ENCODE results near the gene ANKRD44.

The ANKRD44 gene

GRCh38 chr2:197138506-197138905, 172.1 kb downstream of the ANKRD44 start:
- DNase-seq: no peak

DNA sequence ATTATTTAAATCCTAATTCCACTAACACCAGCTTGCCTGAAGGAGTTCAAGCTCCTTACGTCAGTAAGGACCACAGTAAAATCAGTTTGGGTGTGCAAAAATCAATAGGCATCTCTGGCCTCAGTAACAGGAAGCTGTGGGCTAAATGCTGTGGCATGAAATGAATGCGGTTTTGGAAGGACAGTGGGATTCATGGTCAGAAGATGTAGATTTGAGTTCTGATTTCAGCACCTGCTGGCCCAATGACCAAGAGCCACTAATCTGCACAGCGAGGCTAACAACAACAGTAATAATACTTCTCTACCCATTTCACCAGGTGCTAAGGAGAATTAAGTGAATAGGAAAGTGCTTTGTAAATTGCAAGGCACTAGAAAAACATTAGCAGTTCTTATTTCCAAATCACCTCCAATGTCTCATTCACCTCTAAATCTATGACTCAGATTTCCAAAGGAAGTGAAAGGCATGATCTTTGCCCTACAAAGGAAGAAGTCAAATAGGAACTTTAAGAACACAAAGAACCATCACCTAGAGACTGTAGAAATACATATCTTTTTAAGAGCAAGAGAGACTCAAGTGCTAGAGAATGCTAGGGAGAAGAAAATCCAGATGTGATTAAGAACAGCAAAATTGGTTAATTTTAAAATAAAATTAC, 172.6 kb downstream of the ANKRD44 start:
- no peak for DNase-seq

DNA sequence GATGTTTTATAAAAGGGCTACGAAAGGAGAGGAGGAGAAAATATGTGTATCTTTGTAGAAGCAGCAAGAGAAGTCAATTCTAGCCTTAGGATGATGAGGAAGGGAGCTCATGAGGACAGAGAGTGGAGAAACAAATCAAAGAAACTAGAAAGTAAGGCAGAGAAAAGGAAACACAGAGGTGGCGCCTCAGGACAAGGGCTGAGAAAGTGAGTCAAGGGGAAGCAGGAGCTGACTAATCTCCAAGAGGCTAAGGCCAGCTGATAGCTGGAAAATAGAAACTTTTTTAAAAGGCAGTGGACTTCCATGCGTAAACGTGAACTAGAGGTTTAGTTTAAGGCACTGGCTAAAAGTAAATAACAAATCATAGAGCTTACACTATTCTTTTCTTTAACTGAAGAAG, 173.3 kb downstream of the ANKRD44 start:
- DNase-seq: no peak

DNA sequence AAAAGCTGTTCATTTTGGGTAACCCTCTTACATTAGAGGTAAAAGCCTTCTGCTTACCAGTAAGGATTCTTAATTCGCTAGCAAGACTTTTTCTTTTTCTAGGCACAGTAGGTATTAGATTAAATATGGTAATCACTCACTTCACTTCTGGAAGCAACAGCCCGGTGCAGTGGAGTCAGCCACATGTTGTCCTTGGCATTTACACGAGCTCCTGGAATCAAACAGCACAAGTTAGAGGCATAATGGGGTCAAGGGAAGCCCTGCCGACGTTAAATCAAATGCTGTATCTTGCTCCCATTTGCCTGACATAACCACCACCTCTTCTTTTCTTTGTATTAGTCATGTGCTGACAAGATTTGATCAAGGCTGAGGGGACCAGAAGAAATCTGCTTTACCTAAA, 174.1 kb downstream of the ANKRD44 start:
- no peak for DNase-seq

GRCh38 chr2:197135806-197136205, 174.8 kb downstream of the ANKRD44 start:
- no peak for DNase-seq

- DNase-seq: no peak
Measured at GRCh38 chr2:197134206-197134605, 176.4 kb downstream of the ANKRD44 start.

- no peak for DNase-seq
Measured at GRCh38 chr2:197131558-197131855, 179.1 kb downstream of the ANKRD44 start.

GRCh38 chr2:197130318-197130717, 180.3 kb downstream of the ANKRD44 start:
- no peak for DNase-seq

DNA sequence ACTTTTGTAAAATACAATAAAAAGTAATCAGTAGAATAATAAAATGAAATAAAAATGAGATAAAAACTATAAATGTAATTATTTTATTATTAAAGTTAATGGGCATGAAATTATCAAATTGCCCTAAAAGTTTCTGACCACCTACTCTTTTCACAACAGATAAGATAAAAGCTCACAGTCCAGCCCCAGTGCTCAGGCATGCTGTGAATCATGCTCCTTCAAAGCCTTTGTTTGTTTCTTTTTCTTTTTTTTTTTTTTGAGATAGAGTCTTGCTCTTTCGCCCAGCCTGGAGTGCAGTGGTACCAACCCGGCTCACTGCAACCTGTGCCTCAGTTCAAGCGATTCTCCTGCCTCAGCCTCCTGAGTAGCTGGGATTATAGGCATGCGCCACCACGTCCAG, 181.7 kb downstream of the ANKRD44 start:
- no peak for DNase-seq

GRCh38 chr2:197128126-197128525, 182.5 kb downstream of the ANKRD44 start:
- DNase-seq: no peak

GRCh38 chr2:197126630-197127352, 183.8 kb downstream of the ANKRD44 start:
- no peak for DNase-seq

DNA sequence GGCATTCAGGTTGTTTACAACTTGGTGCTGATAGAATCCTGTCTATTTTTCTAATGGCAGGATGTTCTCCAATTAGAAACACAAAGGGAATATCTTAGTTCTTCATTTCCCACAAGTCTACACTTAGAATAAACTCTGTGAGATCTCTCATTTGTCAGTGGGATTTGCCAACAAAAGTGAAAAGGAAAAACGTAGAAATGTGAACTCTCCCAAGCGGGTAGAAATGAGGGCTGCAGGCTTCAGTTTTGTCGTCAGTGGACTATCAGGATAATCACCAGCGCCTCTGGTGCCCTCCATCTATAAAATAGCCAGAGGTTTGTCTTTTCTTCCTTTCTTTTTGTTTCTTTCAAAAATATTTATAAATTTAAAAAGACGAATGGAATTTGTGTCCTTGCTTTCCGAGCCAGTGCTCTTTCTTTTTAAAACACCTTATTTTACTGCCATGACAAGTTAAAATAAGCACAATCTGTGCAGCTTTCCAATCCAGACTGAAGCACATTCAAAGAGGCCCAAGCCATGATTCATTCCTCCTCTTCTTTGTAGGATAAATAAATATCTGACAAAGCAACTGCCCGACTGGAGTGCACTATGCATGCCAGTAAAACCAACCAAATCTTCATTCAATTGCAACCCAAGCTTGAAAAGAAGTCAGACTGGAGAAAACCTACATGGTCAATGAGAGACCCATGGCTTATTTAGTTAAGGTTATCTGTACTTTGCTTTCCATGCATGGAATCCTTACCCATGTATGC, 185.8 kb downstream of the ANKRD44 start:
- DNase-seq: peak; percentile 31

DNA sequence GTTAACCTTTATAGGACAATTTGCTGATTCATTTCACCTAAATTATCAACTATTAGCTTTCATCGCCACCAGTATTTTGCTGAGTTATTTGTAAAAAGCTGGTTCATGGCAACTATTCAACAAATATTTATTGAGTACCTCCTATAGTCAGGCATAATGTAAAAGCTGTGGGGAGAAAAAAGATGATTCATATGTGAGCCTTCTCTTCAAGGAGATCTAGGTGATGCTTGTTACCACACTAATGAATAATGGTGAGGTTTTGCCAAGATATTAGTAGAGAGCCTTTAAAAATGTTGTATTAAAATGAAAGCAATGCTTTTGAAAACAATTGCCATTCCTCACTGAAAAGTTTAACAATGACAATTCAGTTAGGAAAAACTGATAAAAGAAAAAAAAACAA, 187.8 kb downstream of the ANKRD44 start:
- no peak for DNase-seq

GRCh38 chr2:197121756-197122385, 188.7 kb downstream of the ANKRD44 start:
- DNase-seq: no peak

- DNase-seq: no peak
Measured at GRCh38 chr2:197121255-197121654, 189.3 kb downstream of the ANKRD44 start.

- DNase-seq: no peak
Measured at GRCh38 chr2:197116306-197116879, 194.2 kb downstream of the ANKRD44 start.

GRCh38 chr2:197115325-197115724, 195.3 kb downstream of the ANKRD44 start:
- DNase-seq: no peak

DNA sequence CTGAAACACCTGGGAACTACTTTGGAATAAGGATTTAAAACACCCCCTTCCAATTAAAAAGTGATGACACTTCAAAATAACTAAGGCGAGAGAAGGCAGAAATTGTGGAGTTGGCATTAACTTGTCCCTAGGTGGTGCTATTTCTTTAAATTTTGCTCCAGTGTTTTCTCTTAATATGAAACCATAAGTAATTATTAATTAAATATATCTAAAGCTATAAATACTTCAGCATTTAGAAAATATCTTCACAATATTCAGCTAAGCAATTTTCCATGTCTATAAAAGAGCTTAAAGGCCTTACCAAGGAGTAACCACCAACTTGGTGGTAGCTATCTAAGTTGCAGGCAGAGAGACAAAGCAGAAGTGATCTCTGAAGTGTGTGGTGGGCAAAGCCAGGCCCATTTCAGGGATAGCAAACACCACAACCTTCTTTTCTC, 197.3 kb downstream of the ANKRD44 start:
- peak; percentile 47 for DNase-seq

DNA sequence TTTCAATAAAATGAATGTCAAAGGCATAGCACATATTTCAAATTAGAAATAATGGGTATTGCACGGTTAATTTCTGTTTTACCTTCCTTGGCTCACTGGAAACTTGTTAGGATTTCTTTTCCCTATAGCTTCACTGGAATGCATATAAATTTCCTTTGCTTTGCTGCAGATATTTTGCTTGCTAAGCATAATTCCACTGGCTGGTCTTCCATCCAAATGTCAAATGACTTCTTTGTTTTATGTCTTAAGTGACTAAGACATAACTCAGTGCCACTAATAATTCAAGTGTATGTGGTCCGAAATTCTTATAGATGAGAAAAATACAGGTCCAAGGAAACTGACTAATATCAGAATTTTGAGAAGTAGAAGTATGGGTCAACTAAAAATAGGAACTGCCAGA, 201.3 kb downstream of the ANKRD44 start:
- no peak for DNase-seq

DNA sequence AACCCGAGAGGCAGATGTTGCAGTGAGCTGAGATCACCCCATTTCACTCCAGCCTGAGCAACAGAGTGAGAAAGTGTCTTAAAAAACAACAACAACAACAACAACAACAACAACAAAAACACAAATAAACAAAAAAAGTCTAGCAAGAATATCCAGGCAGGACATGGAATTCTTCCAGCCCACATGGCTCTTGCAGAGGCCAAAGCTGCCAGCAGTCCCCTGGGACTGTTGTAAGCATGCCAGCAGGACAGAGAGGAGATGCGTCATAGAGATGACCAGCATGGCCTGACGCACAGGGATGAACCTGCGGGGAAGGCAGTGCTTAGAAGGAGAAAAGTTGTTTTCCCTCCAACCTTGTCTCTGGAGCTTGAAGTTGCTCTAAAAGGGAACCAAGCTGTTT, 201.8 kb downstream of the ANKRD44 start:
- DNase-seq: peak; percentile 50

GRCh38 chr2:197107291-197108269, 203.0 kb downstream of the ANKRD44 start:
- no peak for DNase-seq

DNA sequence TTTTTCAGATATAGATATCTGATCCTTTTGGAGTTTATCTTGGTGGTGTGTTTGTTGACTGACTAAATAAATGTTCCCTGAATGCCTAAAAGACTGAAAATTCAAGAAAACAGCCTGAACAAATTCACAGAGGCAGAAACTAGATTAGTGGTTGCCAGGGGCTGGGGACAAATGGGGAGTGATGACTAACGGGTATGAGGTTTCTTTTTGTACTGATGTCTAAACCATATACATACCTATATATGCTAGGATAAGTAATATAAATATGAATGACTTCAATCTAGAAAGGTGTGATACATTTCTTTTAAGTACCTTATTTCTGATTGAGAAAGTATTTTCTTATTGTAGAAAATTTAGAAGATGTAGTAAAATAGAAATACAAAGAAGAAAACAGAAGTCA, 207.2 kb downstream of the ANKRD44 start:
- DNase-seq: no peak
